GM23338 (cell line): ENCODE measurements around the gene ZNRD2. TPM values are rescaled to one million over a fixed set of nuclear protein-coding genes. Genes with fewer than 3 reads are reported as not detected.

Source experiments
- ATAC-seq: fragments of 200-7000 bp; cut with Tn5 transposase; 3 replicates; pipeline ENCODE4 v1.9.1; 2020
- DNase-seq: peaks from one replicate; pipeline ENCODE4 v3.0.0-alpha.2; 2015; ENCODE audit warnings: low spot score
- H2AFZ ChIP-seq: fragments of 200-600 bp; sonication (generic); 2 replicates; pipeline ENCODE4 v1.8.0; 2016; ENCODE audit warnings: antibody characterized with exemption, mild to moderate bottlenecking, moderate library complexity
- H3F3A ChIP-seq: fragments of 200-600 bp; sonication (generic); replicated peaks from 2 replicates; pipeline ENCODE4 v1.8.0; 2017; ENCODE audit warnings: antibody characterized with exemption, mixed run types, low read depth
- H3K27ac ChIP-seq: fragments of 200-600 bp; sonication (generic); 2 replicates; pipeline ENCODE4 v1.6.1; 2016; ENCODE audit warnings: low read depth
- H3K27me3 ChIP-seq: fragments of 200-600 bp; sonication (generic); 2 replicates; pipeline ENCODE4 v1.8.0; 2016; ENCODE audit warnings: mild to moderate bottlenecking, mixed run types, moderate library complexity; ENCODE audit not compliant: insufficient read depth
- H3K36me3 ChIP-seq: fragments of 200-600 bp; sonication (generic); 2 replicates; pipeline ENCODE4 v1.8.0; 2016; ENCODE audit warnings: mild to moderate bottlenecking; ENCODE audit not compliant: insufficient read depth
- H3K4me1 ChIP-seq: fragments of 200-600 bp; sonication (generic); 2 replicates; pipeline ENCODE4 v1.8.0; 2016; ENCODE audit warnings: mild to moderate bottlenecking, moderate library complexity; ENCODE audit not compliant: insufficient read depth
- H3K4me2 ChIP-seq: fragments of 200-600 bp; sonication (generic); 2 replicates; pipeline ENCODE4 v1.7.1; 2017; ENCODE audit warnings: mixed run types
- H3K4me3 ChIP-seq: fragments of 200-600 bp; sonication (generic); 2 replicates; pipeline ENCODE4 v1.6.1; 2016; ENCODE audit warnings: mixed run types
- H3K79me2 ChIP-seq: fragments of 200-600 bp; sonication (generic); replicated peaks from 2 replicates; pipeline ENCODE4 v1.8.0; 2017; ENCODE audit warnings: mild to moderate bottlenecking; ENCODE audit not compliant: insufficient read depth
- H3K9me2 ChIP-seq: fragments of 200-600 bp; sonication (generic); 2 replicates; pipeline ENCODE4 v1.8.0; 2017; ENCODE audit not compliant: insufficient read depth
- H4K20me1 ChIP-seq: fragments of 200-600 bp; sonication (generic); replicated peaks from 2 replicates; pipeline ENCODE4 v1.8.0; 2017; ENCODE audit warnings: mild to moderate bottlenecking; ENCODE audit not compliant: insufficient read depth
- H3K27ac Mint-ChIP-seq: 2 replicates; pipeline ENCODE4 v1.8.0; 2020; ENCODE audit warnings: inconsistent platforms, mild to moderate bottlenecking, moderate library complexity, mixed read lengths
- H3K27me3 Mint-ChIP-seq: 3 replicates; pipeline ENCODE4 v1.8.0; 2022; ENCODE audit warnings: low read depth, mild to moderate bottlenecking, moderate library complexity, mixed read lengths, inconsistent platforms; ENCODE audit not compliant: insufficient read depth, poor library complexity
- H3K36me3 Mint-ChIP-seq: 3 replicates; pipeline ENCODE4 v1.8.0; 2021; ENCODE audit warnings: low read depth, mild to moderate bottlenecking, inconsistent platforms, moderate library complexity, mixed read lengths
- H3K4me1 Mint-ChIP-seq: 3 replicates; pipeline ENCODE4 v1.8.0; 2020; ENCODE audit warnings: mild to moderate bottlenecking, inconsistent platforms, mixed read lengths
- H3K4me3 Mint-ChIP-seq: 3 replicates; pipeline ENCODE4 v1.8.0; 2021; ENCODE audit warnings: moderate library complexity, mild to moderate bottlenecking, inconsistent platforms, mixed read lengths
- H3K9me3 Mint-ChIP-seq: 3 replicates; pipeline ENCODE4 v1.8.0; 2020; ENCODE audit warnings: moderate library complexity, mild to moderate bottlenecking, inconsistent platforms, mixed read lengths
- CREB1 ChIP-seq: fragments of 250-450 bp; sonication (Bioruptor Pico); IDR thresholded peaks from 2 replicates; pipeline ENCODE4 v1.5.0; 2020; ENCODE audit warnings: low read depth, mild to moderate bottlenecking, moderate library complexity
- CTCF ChIP-seq, 2 experiments: fragments of 200-600 bp in 1 of 2; sonication (generic) in 1 of 2; conservative IDR thresholded peaks; 2 replicates each; pipeline versions ENCODE4 v1.5.1 to v1.6.1; 2016 to 2017; ENCODE audit warnings: antibody characterized with exemption in 2 of 2, low read depth in 2 of 2, mild to moderate bottlenecking in 2 of 2, moderate library complexity in 1 of 2
- EZH2 ChIP-seq: fragments of 200-600 bp; sonication (generic); IDR thresholded peaks from one replicate; pipeline ENCODE4 v1.8.0; 2017; ENCODE audit warnings: antibody characterized with exemption, mild to moderate bottlenecking, low read depth; ENCODE audit not compliant: unreplicated experiment
- EZH2phosphoT487 ChIP-seq: fragments of 200-600 bp; sonication (generic); IDR thresholded peaks from one replicate; pipeline ENCODE4 v1.8.1; 2018; ENCODE audit warnings: antibody characterized with exemption; ENCODE audit not compliant: unreplicated experiment
- JUNB ChIP-seq: IDR thresholded peaks from one replicate; pipeline ENCODE4 v1.6.1; 2016; ENCODE audit warnings: antibody characterized with exemption; ENCODE audit not compliant: unreplicated experiment
- NANOG ChIP-seq: IDR thresholded peaks from 2 replicates; pipeline ENCODE4 v1.6.1; 2016; ENCODE audit warnings: antibody characterized with exemption, borderline replicate concordance
- POLR2AphosphoS5 ChIP-seq: IDR thresholded peaks from 2 replicates; pipeline ENCODE4 v1.6.1; 2016; ENCODE audit warnings: antibody characterized with exemption, low read depth
- REST ChIP-seq: IDR thresholded peaks from one replicate; pipeline ENCODE4 v1.6.1; 2018; ENCODE audit warnings: antibody characterized with exemption; ENCODE audit not compliant: unreplicated experiment
- STAT1 ChIP-seq: IDR thresholded peaks from one replicate; pipeline ENCODE4 v1.6.1; 2016; ENCODE audit warnings: antibody characterized with exemption; ENCODE audit not compliant: unreplicated experiment
- ZNF114 ChIP-seq: fragments of 250-450 bp; sonication (Bioruptor Pico); IDR thresholded peaks from 2 replicates; pipeline ENCODE4 v1.5.0; 2020; ENCODE audit warnings: mild to moderate bottlenecking, moderate library complexity
- ZNF331 ChIP-seq: fragments of 250-450 bp; sonication (Bioruptor Pico); IDR thresholded peaks from 2 replicates; pipeline ENCODE4 v1.5.0; 2020; ENCODE audit warnings: low read depth, mild to moderate bottlenecking, moderate library complexity
- polyA plus RNA-seq: library from polyadenylated mRNA; unstranded; fragments of >200 nt; fragmentation: Nextera tagmentation; extraction: Ambion mirVana; gene quantifications from 2 replicates; pipeline ENCODE4 v1.2.1, GENCODE V29; 2016
- total RNA-seq: library from RNA; depleted of rRNA; stranded (reverse); fragments of >200 nt; shearing (Covaris generic); gene quantifications from 2 replicates; pipeline ENCODE4 v1.2.3, GENCODE V29; 2014

Gene ZNRD2
- total and polyA plus RNA-seq, 2 experiments from 2014 or later: 78.6 to 148 TPM

- no peak for TF ChIP-seq REST
- no peak for TF ChIP-seq JUNB
- TF ChIP-seq EZH2phosphoT487: no peak
- TF ChIP-seq STAT1: no peak
- no peak for TF ChIP-seq POLR2AphosphoS5
- TF ChIP-seq CREB1: no peak
- no peak for TF ChIP-seq ZNF114 (CRISPR knock-in tag)
- TF ChIP-seq CTCF (conservative IDR thresholded peaks at IDR 0.05; ENCODE audit: low read depth in 2 of 2): no peak
- no peak for TF ChIP-seq NANOG
- TF ChIP-seq EZH2: no peak
These were observed 39.0 kb downstream of the ZNRD2 start (continued) for GRCh38 chr11:65609229-65609628.

GRCh38 chr11:65609665-65610064, 39.4 kb downstream of the ZNRD2 start:
- Histone ChIP-seq H3K79me2 (peaks cover 11% of the 10 kb centered on the region; the same call in 1 of the 2 replicates), H3K4me2 (no peak overlapping the region), H3K36me3 (no peaks in the 10 kb centered on the region), H3K27ac (no peak overlapping the region), H3K4me1 (peaks cover 21% of the 10 kb centered on the region), H3F3A (peaks cover 21% of the 10 kb centered on the region), H3K27me3 (no peaks in the 10 kb centered on the region), H3K9me2 (no peaks in the 10 kb centered on the region), H3K4me3 (no peak overlapping the region), H2AFZ (no peak overlapping the region), H4K20me1 (no peaks in the 10 kb centered on the region; the same call in 1 of the 2 replicates)
- no peak overlapping the region; the same call in 2 of the 3 replicates for H3K4me3 Mint-ChIP-seq
- H3K27ac Mint-ChIP-seq: no peak overlapping the region
- DNase-seq (no peak), ATAC-seq (no peak)
- peaks cover 8% of the 10 kb centered on the region; the same call in 2 of the 3 replicates for H3K36me3 Mint-ChIP-seq
- H3K27me3 Mint-ChIP-seq: peaks cover 18% of the 10 kb centered on the region
- H3K9me3 Mint-ChIP-seq: no peaks in the 10 kb centered on the region
- TF ChIP-seq JUNB (no peak), ZNF331 (no peak)
- H3K4me1 Mint-ChIP-seq: peaks cover 17% of the 10 kb centered on the region
